Loucy (cell line): ENCODE results near the gene EARS2.

Experiments used
- H2AFZ ChIP-seq: fragments of 200-600 bp; sonication (generic); 2 replicates; pipeline ENCODE4 v1.6.0; 2016; ENCODE audit warnings: antibody characterized with exemption, mild to moderate bottlenecking, low read length, moderate library complexity
- H3F3A ChIP-seq: fragments of 200-600 bp; 2 replicates; pipeline ENCODE4 v1.6.0; 2016; ENCODE audit warnings: antibody characterized with exemption, low read depth, mild to moderate bottlenecking
- H3K27me3 ChIP-seq: fragments of 200-600 bp; sonication (generic); 2 replicates; pipeline ENCODE4 v1.6.1; 2014; ENCODE audit warnings: low read length, mild to moderate bottlenecking; ENCODE audit not compliant: insufficient read depth, poor library complexity, severe bottlenecking
- H3K36me3 ChIP-seq: fragments of 200-600 bp; sonication (generic); 2 replicates; pipeline ENCODE4 v1.6.1; 2016; ENCODE audit warnings: low read length; ENCODE audit not compliant: insufficient read depth
- H3K4me1 ChIP-seq: fragments of 200-600 bp; sonication (generic); 2 replicates; pipeline ENCODE4 v1.5.1; 2014; ENCODE audit warnings: low read length, mild to moderate bottlenecking; ENCODE audit not compliant: insufficient read depth, poor library complexity, severe bottlenecking
- H3K4me2 ChIP-seq: fragments of 200-600 bp; sonication (generic); 2 replicates; pipeline ENCODE4 v1.6.0; 2014; ENCODE audit warnings: antibody characterized with exemption, low read length, low read depth, mild to moderate bottlenecking; ENCODE audit not compliant: poor library complexity, severe bottlenecking
- H3K4me3 ChIP-seq: fragments of 200-600 bp; sonication (generic); 2 replicates; pipeline ENCODE4 v1.5.1; 2014; ENCODE audit warnings: low read length, mild to moderate bottlenecking, mixed read lengths; ENCODE audit not compliant: poor library complexity, severe bottlenecking
- H3K79me2 ChIP-seq: fragments of 200-600 bp; sonication (generic); 2 replicates; pipeline ENCODE4 v1.6.1; 2014; ENCODE audit warnings: low read length; ENCODE audit not compliant: insufficient read depth
- H3K9ac ChIP-seq: fragments of 200-600 bp; sonication (generic); 2 replicates; pipeline ENCODE4 v1.6.0; 2014; ENCODE audit warnings: mild to moderate bottlenecking, low read depth, low read length, moderate library complexity; ENCODE audit not compliant: poor library complexity, severe bottlenecking
- H3K9me2 ChIP-seq: fragments of 200-600 bp; sonication (generic); replicated peaks from 2 replicates; pipeline ENCODE4 v1.6.1; 2016; ENCODE audit warnings: low read depth, low read length, mixed read lengths
- H3K9me3 ChIP-seq: fragments of 200-600 bp; sonication (generic); 2 replicates; pipeline ENCODE4 v1.6.1; 2014; ENCODE audit warnings: mild to moderate bottlenecking, antibody characterized with exemption, low read length, low read depth; ENCODE audit not compliant: insufficient read depth
- H4K20me1 ChIP-seq: fragments of 200-600 bp; sonication (generic); 2 replicates; pipeline ENCODE4 v1.6.0; 2014; ENCODE audit warnings: antibody characterized with exemption, low read length, mild to moderate bottlenecking; ENCODE audit not compliant: insufficient read depth, poor library complexity, severe bottlenecking
- CTCF ChIP-seq: fragments of 200-600 bp; sonication (generic); conservative IDR thresholded peaks from 2 replicates; pipeline ENCODE4 v1.5.1; 2014; ENCODE audit warnings: mild to moderate bottlenecking, antibody characterized with exemption, low read length
- EZH2phosphoT487 ChIP-seq: fragments of 200-600 bp; IDR thresholded peaks from 2 replicates; pipeline ENCODE4 v1.6.1; 2018; ENCODE audit warnings: antibody characterized with exemption, mild to moderate bottlenecking, moderate library complexity, borderline replicate concordance

The EARS2 gene

GRCh38 chr16:23482778-23483177, 74.4 kb downstream of the EARS2 start:
- Histone ChIP-seq H3K4me2 (no peak overlapping the region), H3K4me3 (no peak overlapping the region), H3K9me3 (no peaks in the 10 kb centered on the region), H3K27me3 (no peaks in the 10 kb centered on the region), H3K9me2 (no peaks in the 10 kb centered on the region), H3K9ac (no peak overlapping the region), H4K20me1 (no peaks in the 10 kb centered on the region), H3K4me1 (peaks cover 5% of the 10 kb centered on the region), H2AFZ (no peak overlapping the region), H3F3A (no peaks in the 10 kb centered on the region), H3K79me2 (no peaks in the 10 kb centered on the region), H3K36me3 (no peaks in the 10 kb centered on the region)
- no peak for TF ChIP-seq EZH2phosphoT487
- TF ChIP-seq CTCF = no peak

- Histone ChIP-seq H3F3A (no peaks in the 10 kb centered on the region), H3K36me3 (no peaks in the 10 kb centered on the region), H3K4me2 (no peak overlapping the region), H3K27me3 (no peaks in the 10 kb centered on the region), H3K9me3 (no peaks in the 10 kb centered on the region), H2AFZ (no peak overlapping the region), H3K9ac (no peak overlapping the region), H3K79me2 (no peaks in the 10 kb centered on the region), H3K9me2 (no peaks in the 10 kb centered on the region), H3K4me1 (no peaks in the 10 kb centered on the region), H4K20me1 (no peaks in the 10 kb centered on the region), H3K4me3 (no peak overlapping the region)
- no peak for TF ChIP-seq EZH2phosphoT487
Observed at GRCh38 chr16:23480257-23480656, 76.9 kb downstream of the EARS2 start.

GRCh38 chr16:23479138-23479537, 78.0 kb downstream of the EARS2 start:
- Histone ChIP-seq H2AFZ (no peak overlapping the region), H3K36me3 (no peaks in the 10 kb centered on the region), H3K9me3 (no peaks in the 10 kb centered on the region), H3K9me2 (no peaks in the 10 kb centered on the region), H3K27me3 (no peaks in the 10 kb centered on the region), H3K4me2 (no peak overlapping the region), H4K20me1 (no peaks in the 10 kb centered on the region), H3F3A (no peaks in the 10 kb centered on the region), H3K4me1 (no peaks in the 10 kb centered on the region), H3K9ac (no peak overlapping the region), H3K79me2 (no peaks in the 10 kb centered on the region), H3K4me3 (no peak overlapping the region)
- TF ChIP-seq CTCF = no peak
- no peak for TF ChIP-seq EZH2phosphoT487

- no peaks in the 10 kb centered on the region for H3K36me3 ChIP-seq
Observed at GRCh38 chr16:23478566-23478965, 78.6 kb downstream of the EARS2 start.

More at GRCh38 chr16:23478566-23478965, 78.6 kb downstream of the EARS2 start:
- no peak overlapping the region for H3K9ac ChIP-seq
- no peaks in the 10 kb centered on the region for H4K20me1 ChIP-seq
- H3K4me1 ChIP-seq = no peaks in the 10 kb centered on the region
- TF ChIP-seq EZH2phosphoT487 (no peak), CTCF (no peak)
- H3K4me2 ChIP-seq = no peak overlapping the region
- H2AFZ ChIP-seq = no peak overlapping the region
- no peaks in the 10 kb centered on the region for H3K9me3 ChIP-seq
- H3K4me3 ChIP-seq = no peak overlapping the region
- H3K9me2 ChIP-seq = no peaks in the 10 kb centered on the region
- H3F3A ChIP-seq = no peaks in the 10 kb centered on the region
- no peaks in the 10 kb centered on the region for H3K27me3 ChIP-seq
- no peaks in the 10 kb centered on the region for H3K79me2 ChIP-seq
